SK-N-DZ (cell line): ENCODE measurements around the gene PPP2R2B.
A peak's percentile ranks its signal among the peaks of the same experiment; 100 is the strongest.

ENCODE experiments used
- DNase-seq: peaks from one replicate; pipeline ENCODE4 v3.0.0-alpha.2; 2015; ENCODE audit warnings: low spot score

Gene PPP2R2B

DNA sequence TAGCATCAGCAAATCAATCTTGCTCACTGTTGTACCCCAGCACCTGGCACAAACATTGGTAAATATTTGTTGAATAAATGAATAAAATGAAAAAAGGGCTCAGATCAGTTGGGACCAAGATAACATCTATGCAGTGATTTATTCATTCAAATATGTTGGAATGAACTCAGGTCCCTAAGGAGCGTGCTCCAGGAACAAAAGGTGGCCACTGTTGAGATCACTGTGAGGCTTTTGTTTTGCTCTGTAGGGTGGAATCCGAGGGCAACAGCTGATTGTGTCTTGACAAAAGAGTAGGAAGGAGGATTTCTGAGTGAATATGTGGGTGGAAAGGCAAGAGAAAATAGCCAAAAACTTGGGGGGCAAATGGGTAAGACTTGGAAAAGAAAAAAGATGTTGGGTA, 89.7 kb downstream of the PPP2R2B start:
- no peak for DNase-seq

GRCh38 chr5:146785065-146785464, 93.5 kb downstream of the PPP2R2B start:
- no peak for DNase-seq

DNA sequence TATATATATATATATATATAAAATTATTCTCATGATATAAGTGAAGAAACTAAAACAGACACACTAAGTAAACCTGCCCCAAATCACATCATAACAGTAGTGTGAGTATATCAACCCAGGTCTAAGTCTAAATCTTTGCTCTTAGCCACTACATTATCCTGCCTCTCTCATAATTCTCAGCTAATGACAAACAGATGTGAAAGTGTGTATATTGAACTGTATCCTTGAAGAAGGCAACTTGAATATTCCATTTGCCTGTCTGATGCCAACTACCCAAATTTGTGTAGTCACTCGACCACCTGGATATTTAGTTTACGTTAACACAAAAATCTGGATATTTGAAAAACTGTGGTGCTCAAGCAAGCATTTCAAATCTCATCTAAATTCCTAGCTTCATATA, 97.4 kb downstream of the PPP2R2B start:
- peak; percentile 66 for DNase-seq

DNA sequence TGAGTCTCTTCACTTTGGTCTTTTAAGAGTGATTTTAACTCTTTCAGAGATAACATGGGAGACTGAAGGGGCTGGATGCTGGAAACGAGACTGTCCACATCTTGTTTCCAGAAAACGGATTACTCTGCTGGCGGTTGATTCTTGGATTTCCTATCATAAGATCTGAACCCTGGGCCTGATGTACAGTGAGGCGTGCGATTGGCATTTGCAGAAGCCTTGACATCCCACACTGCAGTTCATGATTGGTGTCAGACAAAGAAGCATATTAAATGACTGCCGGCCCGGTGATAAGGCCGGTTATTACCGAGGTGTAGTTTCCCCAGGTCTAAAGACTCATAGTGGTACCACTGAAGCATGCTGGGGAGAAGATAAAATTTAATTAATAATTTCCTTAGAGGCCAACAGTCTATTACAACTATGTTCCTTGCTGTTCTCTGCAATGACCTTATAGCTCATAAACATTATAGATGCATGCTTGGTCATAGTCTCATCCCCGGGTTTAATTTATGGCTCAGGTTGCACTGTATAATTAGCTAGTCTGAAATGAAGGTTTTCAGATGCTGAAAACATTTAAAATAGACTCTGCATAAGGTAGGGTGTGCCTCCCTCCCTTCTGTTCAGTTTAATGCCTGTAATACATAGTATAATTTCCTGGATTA, 99.2 kb downstream of the PPP2R2B start:
- peak; percentile 66 for DNase-seq

DNA sequence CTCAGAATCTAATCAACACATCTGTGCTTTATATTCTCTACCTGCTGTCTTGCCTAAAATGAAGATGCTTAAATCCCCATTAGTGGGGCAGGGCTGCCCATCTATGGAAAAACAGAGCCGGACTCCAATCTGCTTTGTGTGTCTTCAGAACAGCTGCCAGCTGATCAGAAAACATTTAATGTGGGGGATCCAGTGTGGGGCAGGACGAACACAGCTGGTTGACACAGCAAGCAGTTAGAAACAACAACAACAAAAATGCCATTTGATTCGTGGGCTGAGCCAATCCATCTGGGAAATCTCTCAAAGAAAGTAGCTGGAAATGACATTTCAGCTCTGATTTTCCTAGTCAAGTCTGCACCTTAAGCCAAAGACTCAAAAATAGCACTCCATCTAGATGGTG, 99.8 kb downstream of the PPP2R2B start:
- no peak for DNase-seq

DNA sequence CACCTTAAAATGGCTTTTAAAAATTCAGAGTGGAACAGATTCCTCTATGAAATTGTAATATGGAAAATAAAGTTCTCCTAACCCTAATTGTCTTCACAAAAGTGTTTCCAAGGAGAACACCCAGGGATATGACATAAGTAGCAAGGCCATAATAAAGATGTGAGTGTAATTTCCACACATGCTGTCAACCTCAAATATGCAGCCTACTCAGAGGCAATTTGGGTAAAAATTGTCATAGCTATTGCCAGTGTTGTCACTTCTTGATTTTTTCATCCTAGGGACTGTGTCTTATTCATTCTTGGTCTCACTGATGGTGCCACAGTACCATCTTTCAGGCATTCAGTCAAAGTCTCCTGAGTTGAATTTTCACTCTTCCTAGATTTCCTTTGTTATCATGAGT, 100.3 kb downstream of the PPP2R2B start:
- DNase-seq, result no peak

- DNase-seq, result no peak
These were observed 105.6 kb downstream of the PPP2R2B start for GRCh38 chr5:146772881-146773466.

DNA sequence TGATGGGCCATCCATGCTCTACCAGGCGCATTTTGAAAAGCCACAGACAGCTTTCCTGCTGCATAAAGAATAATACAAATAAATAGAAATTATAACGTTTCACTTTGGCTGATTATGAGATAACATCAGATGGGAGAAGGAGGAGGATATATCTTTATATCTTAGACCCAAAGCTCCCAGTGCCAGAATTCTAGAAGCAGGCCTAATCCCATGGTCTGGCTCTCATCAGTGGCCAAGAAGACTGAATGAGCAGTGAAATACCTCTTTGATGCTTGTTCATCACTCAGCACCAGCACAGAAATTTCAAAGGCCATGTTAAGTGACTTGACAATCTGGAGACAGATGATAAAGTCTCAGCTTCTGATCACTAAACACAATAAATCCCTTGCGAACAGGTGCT, 107.6 kb downstream of the PPP2R2B start:
- DNase-seq, result peak; percentile 45

- peak; percentile 16 for DNase-seq
These were observed 108.0 kb downstream of the PPP2R2B start for GRCh38 chr5:146770546-146770945.

- DNase-seq, result no peak
These were observed 111.0 kb downstream of the PPP2R2B start for GRCh38 chr5:146767534-146767933.

DNA sequence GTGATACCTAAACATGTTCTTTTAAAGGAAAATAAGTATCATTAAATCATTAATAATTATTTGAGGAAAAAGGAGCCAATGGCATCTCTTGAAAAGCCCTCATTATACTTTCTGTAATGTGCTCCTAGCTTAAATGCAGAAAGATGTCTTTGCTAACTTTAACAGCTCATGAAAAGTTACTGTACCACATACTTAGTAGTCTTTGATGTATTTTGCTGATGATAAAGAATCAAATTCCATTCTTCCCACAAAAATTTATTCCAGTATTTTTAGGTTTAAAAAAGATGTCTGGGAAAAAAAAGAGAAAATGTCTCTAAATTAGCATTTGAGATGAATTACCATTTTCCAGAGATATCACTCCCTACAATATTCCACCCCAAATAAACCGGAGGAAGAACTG, 112.5 kb downstream of the PPP2R2B start:
- no peak for DNase-seq

- no peak for DNase-seq
These were observed 113.3 kb downstream of the PPP2R2B start for GRCh38 chr5:146765089-146765832.

- DNase-seq, result peak; percentile 78
These were observed 115.7 kb downstream of the PPP2R2B start for GRCh38 chr5:146762830-146763229.

DNA sequence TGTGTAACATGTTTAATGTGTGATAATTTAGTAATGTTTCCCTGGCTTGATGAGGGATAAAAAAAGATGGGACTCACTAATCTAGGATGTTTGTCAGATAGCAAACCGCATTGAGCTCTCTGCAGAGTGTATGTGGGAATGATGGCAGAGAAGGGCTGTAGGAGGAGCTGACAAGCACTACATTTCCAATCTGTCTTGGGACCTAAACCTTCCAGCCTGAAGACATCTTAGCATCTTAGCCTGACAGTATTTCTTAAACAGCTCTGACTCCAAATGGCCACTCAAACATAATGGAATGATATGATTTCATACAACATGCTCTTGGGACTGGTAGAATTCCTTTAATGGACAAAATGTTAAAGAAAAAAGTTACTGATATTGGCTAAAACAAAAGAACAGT, 116.7 kb downstream of the PPP2R2B start:
- DNase-seq, result no peak

- DNase-seq, result no peak
These were observed 119.6 kb downstream of the PPP2R2B start for GRCh38 chr5:146758938-146759337.

DNA sequence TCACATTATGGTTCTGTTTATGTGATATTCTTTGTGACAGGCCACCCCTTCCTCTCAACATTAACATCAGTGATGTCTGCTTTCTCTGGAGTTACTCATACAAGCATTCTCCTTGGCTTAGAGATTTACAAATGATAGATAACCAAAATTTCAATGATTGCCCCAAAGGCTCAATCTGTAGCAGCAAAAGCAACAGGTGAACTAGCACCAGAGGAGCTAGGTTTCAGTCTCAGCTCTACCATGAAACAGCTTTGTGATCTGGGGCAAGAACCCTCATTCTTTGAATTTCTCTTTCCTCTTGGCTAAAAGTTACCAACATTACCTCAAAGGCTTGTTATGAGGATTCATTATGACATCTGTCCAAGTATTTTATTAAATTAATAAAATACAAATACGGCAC, 120.5 kb downstream of the PPP2R2B start:
- DNase-seq, result no peak

DNA sequence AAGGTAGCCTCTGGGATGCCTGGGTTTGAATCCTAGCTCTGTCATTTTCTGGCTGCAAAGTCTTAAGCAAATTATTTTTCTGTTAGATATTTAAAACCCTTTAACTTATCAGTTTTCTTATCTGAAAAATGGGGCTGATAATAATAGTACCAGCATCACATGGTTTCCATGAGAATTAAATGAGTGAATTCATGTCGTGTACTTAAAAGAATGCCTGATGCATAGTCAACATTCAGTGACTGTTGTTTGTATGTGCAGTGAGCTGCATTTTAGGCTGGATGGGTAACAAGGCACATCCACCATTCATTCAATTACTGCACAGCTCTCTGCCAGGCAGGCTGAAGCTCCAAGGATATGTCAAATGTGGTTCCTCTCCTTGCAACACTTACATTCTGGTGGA, 122.0 kb downstream of the PPP2R2B start:
- DNase-seq, result no peak

- no peak for DNase-seq
These were observed 122.8 kb downstream of the PPP2R2B start for GRCh38 chr5:146755793-146756192.

DNA sequence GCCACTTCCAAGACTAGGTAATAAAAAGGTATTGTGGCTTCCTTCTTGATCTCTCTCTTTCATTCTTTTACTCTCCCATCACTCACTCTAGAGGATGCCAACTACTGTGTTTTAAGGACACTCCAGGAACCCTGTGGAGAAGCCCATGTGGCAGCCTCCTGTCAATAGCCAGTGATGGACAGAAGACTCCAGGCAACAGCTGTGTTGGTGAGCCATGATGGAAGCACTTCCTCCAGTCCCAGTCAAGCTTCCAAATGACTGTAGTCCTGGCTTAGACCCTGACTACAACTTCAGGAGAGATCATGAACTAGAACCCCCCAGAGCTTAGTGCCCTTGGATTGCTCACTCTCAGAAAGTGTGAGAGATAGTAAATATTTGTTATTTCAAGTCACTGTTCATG, 123.9 kb downstream of the PPP2R2B start:
- DNase-seq, result no peak

- DNase-seq, result no peak
These were observed 124.9 kb downstream of the PPP2R2B start for GRCh38 chr5:146753641-146754040.

DNA sequence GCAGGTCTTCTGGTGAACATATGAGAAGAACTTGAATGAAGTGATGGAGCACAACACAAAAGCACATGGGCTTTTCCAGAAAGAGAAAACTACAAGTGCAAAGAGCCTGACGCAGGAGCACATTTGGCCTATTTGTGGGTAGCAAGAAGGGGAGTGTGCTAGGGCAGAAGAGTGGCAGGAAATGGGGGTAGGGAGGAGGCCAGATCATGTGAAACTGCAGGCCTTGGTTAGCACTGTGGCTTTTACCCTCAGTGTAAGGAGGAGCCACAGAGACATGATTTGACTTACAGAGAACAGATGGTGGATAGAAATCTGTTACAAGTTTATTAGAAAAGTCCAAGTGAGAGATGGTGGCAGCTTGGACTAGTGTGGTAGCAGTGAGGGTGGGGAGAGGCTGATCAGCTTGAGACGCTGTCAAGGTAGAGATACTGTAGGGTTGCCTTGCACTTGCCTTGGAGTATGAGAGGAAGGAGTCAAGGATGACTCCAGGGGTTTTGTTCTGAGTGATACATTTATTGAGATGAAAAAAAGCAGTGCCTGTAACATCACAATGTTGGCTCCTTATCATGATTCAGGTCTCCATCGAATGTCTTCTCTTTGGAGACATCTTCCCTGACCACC, 126.7 kb downstream of the PPP2R2B start:
- no peak for DNase-seq

GRCh38 chr5:146751054-146751453, 127.5 kb downstream of the PPP2R2B start:
- no peak for DNase-seq

DNA sequence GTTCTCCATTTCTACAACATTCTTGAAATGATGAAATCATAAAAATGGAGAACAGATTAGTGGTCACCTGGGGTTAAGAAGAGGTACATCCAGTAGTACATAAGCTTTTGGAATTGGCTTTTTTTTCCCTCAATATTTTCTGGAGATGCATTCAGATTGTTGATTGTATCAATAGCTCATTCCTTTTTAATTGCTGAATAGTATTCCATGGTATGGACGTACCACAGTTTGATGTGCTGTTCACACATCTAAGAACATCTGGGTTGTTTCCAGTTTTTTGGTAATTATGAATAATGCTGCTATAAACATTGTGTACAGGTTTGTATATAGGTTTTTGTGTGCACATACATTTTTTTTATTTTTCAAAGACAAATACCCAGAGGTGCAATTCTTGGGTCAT, 130.0 kb downstream of the PPP2R2B start:
- no peak for DNase-seq
